Fibroblast of skin of left biceps (primary cell): ENCODE measurements around the gene EEF2.
A peak's percentile ranks its signal among the peaks of the same experiment; 100 is the strongest.
"Not testable (repeated sequence)": the region's sequence is repeated elsewhere in the genome, so short reads cannot be mapped to it uniquely, and the experiment has no call there.

Experiments used
- DNase-seq, 2 experiments: peaks; one replicate each; pipeline ENCODE4 v3.0.0-alpha.2; 2013; ENCODE audit warnings: low read depth in 2 of 2

The EEF2 gene

DNA sequence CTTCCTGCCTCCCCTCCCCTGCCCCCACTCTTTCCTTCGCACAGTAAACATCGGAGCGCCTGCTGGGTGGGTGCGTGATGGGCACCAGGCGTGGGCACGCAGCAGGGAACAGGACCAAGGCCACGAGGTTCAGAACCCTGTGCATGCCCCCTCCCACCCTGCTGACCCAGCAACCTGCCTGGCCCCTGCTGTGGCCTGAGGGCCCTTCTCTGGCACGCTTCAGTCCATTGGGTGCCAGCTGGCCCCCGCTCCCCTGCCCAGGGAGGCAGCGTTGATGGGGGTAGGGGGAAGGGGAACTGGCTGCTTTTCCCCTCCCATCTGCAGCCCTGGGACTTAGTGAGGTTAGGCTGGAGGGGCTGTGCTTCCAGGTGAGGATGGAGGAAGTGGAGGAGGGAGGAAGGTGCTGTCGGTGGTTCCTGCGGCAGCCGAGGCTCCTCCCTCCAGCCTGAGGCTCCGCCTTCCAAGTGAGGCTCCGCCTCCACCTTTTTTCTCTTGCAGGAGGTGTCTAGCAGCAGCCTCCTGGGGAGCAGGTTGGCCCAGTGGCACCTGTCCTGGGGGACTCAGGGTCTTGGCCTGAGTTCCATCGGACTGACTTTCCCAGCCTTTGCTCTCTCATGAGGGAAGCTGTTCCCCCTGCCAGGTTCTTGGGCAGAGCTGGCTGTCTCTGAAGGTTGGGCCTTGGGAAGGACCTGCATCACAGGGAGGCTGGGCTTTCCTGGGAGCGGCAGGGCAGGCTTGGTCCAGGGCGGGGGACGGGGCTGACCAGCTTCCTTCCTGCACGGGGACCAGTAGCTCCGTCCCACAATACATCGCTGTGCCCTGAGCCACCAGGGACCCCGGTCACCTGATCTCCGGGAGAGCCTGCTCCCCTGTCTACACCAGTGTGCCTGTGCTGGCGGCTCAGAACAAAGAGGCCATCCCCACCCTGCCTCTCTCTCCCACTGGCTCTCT, 29.6 kb upstream of the EEF2 start:
- DNase-seq: no peak

DNA sequence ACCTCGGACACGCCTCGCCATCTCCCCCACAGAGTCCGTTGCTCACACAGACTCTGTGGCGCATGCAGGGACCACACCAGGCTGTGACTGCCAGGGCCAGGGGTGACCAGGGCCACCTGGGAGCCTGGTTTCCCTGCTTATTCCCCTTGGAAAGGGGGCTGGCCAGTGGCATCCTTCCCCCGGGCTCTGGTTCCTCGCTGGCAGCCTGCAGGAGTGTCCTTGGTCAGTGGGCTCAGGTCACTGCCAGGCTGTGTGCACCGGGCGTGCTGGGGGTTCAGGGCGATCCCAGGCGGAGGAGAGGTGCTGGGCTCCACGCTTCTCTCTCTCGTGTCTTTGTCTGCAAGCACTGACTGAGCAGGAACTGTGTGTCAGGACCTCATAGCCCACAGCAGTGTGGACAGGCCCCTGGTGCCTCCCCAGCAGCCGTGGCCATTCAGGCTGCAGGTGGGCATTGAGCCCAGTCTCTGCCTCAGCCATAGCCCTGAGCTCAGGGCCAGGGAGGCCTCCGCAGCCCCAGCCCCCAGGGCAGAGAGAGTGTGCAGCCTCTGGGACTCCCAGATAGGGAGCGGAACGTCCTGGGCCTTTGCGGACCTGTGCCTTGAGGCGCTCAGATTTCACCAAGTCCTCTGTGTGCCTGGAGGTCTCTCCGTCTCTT, 28.8 kb upstream of the EEF2 start:
- no peak for DNase-seq

DNA sequence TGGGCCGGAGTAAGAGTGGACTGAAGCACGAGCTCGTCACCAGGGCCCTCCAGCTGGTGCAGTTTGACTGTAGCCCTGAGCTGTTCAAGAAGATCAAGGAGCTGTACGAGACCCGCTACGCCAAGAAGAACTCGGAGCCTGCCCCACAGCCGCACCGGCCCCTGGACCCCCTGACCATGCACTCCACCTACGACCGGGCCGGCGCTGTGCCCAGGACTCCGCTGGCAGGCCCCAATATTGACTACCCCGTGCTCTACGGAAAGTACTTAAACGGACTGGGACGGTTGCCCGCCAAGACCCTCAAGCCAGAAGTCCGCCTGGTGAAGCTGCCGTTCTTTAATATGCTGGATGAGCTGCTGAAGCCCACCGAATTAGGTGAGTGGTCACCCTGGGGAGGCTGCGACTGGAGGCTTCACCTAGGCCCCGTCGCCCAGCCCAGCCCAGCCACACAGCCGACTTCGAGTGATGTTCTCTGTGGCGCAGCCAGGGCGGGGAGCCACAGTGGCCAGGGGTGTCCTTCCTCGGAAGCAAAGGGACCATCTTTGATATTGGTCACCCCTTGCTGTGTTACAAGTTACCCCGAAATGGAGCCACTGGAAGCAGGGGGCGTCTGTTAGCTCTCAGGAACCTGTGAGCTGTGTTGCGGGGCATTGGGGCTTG, 27.8 kb upstream of the EEF2 start:
- no peak for DNase-seq

DNA sequence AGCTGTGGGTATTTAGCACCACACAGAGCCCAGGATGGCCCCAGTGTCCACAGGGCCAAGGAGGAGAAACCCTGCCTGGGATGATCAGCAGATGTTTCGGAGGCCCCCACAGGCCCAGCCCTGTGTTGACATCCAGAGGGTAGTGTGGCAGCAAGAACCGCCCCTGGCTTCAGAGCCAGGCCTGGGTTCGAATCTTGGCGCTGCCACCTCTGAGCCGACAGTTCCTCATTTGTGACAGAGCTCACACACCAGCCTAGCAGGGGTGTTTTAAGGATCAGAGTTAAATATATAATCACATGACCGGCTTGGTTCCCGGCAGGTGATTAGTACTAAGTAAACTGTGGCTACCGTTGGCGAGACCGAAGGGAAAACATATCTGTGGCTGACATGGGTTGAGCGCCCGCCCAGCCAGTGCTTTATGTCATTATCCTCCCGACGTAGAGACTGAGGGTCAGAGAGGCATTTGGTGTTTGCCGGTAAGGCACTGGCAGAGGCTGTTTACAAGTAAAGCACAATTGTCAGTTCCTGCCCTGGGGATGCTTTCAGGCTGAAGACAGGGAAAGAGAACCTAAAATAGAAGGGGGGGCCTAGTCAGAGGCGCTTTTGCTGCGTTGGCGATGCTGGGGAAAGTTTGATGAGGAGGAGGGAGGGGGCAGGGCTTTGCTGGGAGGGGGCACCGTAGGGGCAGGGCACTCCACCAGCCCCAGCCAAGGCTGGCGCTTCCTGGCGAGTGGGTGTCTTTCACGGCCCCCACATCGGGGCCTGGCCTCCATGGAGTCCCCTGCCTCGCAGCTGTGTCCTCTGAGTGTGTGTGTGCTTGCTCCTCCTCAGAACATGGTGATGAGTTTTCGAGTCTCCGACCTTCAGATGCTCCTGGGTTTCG, 27.1 kb upstream of the EEF2 start:
- no peak for DNase-seq

- not testable (repeated sequence) for DNase-seq
These were observed 26.2 kb upstream of the EEF2 start for GRCh38 chr19:4011430-4011829.

GRCh38 chr19:4010808-4011110, 25.5 kb upstream of the EEF2 start:
- DNase-seq: no peak

- no peak for DNase-seq
These were observed 24.9 kb upstream of the EEF2 start for GRCh38 chr19:4009990-4010807.

DNA sequence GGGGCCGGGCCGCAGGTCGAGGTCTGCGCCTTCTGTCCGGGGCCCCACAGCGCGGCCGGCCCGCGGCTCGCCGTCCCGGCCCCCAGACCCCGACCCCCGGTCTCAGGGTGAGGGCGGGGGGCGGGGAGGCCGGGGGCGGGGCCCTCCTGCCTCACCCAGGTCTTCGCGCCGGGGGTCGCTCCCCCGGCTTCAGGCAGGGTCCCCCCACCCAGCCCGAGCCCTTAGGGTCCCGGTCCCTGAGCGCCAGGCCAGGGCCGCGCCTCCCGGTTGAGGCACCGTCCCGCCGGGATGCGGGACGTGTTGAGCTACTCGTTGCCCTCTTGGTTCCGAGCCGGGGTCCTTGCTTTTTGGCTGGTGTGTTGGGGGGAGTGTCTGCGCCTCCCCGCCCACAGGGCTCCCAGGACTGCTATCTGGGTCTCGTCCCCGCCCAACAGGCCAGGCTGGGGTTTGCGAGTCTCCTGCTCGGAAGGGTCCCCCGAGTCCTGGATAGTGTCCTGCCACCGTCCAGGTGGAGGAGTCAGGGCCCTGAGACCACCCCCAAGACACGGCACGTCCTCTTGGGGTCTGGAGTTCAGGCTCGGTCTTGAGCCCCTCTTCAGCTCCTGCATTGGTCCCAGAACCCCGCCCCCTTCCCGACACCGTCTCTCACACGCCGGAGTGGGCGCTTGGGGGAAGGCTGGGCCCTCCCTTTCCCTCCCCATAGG, 22.7 kb upstream of the EEF2 start:
- no peak for DNase-seq

DNA sequence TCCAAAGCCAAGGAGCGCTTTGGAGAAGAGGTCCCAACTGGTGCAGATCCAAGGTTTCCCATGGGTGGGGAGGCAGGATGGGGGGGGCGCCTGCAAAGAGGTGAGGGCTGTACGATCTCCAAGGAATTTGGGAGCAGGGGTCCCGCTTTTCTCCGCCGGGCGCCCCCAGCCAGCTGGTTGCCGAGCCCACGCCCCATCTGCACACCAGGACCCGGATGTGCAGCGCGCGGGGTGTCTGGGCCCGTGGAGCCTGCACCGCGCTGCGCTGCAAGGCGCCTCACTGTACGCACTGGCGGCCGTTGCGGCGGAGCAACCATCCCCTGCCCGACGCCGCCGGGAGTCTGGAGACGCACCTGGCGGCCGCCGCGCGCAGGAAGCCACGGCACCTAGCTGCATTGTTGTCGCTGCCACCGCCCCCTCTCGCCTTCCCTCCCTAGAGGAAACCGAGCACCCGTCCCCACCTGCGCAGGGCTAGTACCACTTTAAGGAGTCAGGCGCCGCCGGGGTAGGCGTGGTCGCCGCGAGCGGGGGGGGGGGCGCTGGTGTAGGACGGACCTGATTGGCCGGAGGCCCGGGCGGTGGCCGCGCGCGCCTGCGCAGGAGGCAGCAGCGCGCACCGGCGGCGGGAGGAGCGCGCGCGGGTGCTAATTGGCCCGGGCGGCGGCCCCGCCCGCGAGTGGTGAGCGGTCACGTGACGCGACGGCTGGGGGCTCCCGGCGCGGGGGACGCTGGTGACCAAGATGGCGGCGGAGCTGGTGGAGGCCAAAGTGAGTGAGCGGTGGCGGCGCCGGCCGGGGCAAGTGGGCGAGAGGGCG, 22.0 kb upstream of the EEF2 start, which contains the start of gene PIAS4:
PIAS4 (plus strand) TSS at position 716 of the 815 bp plus-strand sequence; CDS start at position 741, 25 bp downstream.
- peak; percentile 82 to 85 for DNase-seq

DNA sequence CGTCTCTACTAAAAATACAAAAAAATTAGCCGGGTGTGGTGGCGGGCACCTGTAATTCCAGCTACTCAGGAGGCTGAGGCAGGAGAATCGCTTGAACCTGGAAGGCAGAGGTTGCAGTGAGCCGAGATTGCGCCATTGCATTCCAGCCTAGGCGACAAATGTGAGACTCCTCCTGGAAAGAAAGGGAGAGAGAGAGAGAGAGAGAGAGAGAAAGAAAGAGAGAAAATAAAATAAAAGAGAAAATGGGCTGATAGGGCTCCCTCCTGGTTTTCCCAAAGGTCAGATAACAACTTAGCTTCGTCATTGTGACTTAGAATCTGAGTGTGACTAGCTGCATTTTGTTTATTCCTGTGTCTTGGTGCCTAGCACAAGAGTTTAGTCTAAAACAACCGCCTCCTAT, 20.2 kb upstream of the EEF2 start:
- DNase-seq: not testable (repeated sequence)

DNA sequence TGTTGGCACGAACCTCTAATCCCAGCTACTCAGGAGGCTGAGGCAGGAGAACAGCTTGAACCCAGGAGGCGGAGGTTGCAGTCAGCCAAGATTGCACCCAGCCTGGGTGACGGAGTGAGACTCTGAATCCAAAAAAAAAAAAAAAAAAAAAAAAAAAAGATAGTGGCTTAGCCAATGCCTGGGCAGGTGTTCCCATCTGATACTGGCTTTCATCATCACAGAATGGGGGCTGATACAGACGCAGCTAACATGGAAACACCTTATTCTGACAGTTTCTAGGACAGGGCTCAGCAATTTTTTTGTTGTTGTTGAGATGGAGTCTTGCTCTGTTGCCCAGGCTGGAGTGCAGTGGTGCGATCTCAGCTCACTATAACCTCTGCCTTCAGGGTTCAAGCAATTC, 15.5 kb upstream of the EEF2 start:
- DNase-seq: not testable (repeated sequence)

DNA sequence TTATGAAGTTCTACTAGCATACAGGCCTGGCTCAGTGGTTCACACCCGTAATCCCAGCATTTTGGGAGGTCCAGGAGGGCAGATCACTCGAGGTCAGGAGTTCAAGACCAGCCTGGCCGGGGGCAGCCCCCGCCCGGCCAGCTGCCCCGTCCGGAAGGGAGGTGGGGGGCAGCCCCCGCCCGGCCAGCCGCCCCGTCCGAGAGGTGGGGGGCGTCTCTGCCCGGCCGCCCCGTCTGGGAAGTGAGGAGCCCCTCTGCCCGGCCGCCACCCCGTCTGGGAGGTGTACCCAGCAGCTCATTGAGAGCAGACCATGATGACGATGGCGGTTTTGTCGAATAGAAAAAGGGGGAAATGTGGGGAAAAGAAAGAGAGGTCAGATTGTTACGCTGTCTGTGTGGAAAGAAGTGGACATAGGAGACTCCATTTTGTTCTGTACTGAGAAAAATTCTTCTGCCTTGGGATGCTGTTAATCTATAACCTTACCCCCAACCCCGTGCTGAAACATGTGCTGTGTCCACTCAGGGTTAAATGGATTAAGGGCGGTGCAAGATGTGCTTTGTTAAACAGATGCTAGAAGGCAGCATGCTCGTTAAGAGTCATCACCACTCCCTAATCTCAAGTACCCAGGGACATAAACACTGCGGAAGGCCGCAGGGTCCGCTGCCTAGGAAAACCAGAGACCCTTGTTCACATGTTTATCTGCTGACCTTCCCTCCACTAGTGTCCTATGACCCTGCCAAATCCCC, 13.6 kb upstream of the EEF2 start:
- not testable (repeated sequence) for DNase-seq

GRCh38 chr19:3995607-3996006, 10.3 kb upstream of the EEF2 start:
- DNase-seq: no peak

GRCh38 chr19:3990815-3991117, 5.5 kb upstream of the EEF2 start:
- DNase-seq: no peak

GRCh38 chr19:3987619-3988371, 2.5 kb upstream of the EEF2 start:
- DNase-seq: peak; percentile 41 to 53

GRCh38 chr19:3986260-3987041, 1.2 kb upstream of the EEF2 start:
- peak; percentile 46 to 52 for DNase-seq

- no peak for DNase-seq
These were observed 488 bp upstream of the EEF2 start for GRCh38 chr19:3985643-3986259.
